GM13976 (cell line): ENCODE data around the gene BMP7.

Source experiments
- DNase-seq: peaks from one replicate; pipeline ENCODE4 v3.0.0; 2012; ENCODE audit warnings: low spot score
- CTCF ChIP-seq: IDR thresholded peaks from 2 replicates; pipeline ENCODE4 v1.5.1; 2012; ENCODE audit warnings: borderline replicate concordance, mild to moderate bottlenecking; ENCODE audit not compliant: insufficient read depth; ENCODE audit errors: extremely low read depth, missing control alignments, control extremely low read depth
- in situ Hi-C: fragments of 300-500 bp; cut with MboI; formaldehyde crosslinking; loops from one replicate; pipeline ENCODE4 v1.12.0; 2022; ENCODE audit warnings: low sequenced_read_pairs, mixed read lengths, inconsistent platforms; ENCODE audit not compliant: unreplicated experiment

Gene BMP7

GRCh38 chr20:57214427-57214826, 52.0 kb downstream of the BMP7 start:
- no peak for DNase-seq
- in situ Hi-C loops, result no loop called here
- no peak for TF ChIP-seq CTCF

- DNase-seq, result no peak
- in situ Hi-C loops, result no loop called here
- no peak for TF ChIP-seq CTCF
These were observed 52.5 kb downstream of the BMP7 start for GRCh38 chr20:57213924-57214323.

- in situ Hi-C loops, result no loop called here
- TF ChIP-seq CTCF, result no peak
- no peak for DNase-seq
These were observed 53.1 kb downstream of the BMP7 start for GRCh38 chr20:57213291-57213690.

GRCh38 chr20:57212534-57213276, 53.7 kb downstream of the BMP7 start:
- no peak for DNase-seq
- no peak for TF ChIP-seq CTCF

GRCh38 chr20:57211908-57212533, 54.4 kb downstream of the BMP7 start:
- in situ Hi-C loops, result no loop called here
- no peak for DNase-seq
- no peak for TF ChIP-seq CTCF

More at GRCh38 chr20:57212534-57213276, 53.7 kb downstream of the BMP7 start:
- in situ Hi-C loops, result no loop called here

GRCh38 chr20:57211406-57211805, 55.0 kb downstream of the BMP7 start:
- in situ Hi-C loops, result no loop called here
- TF ChIP-seq CTCF, result no peak
- DNase-seq, result no peak

- no peak for DNase-seq
- TF ChIP-seq CTCF, result no peak
- in situ Hi-C loops, result no loop called here
These were observed 55.5 kb downstream of the BMP7 start for GRCh38 chr20:57210911-57211280.
